D341Med (cell line): ENCODE data around the gene AGBL1.
"Not testable (repeated sequence)": the region's sequence is repeated elsewhere in the genome, so short reads cannot be mapped to it uniquely, and the experiment has no call there.

Source experiments
- DNase-seq: peaks from one replicate; pipeline ENCODE4 v3.0.0; 2012; ENCODE audit warnings: low spot score

AGBL1 gene

GRCh38 chr15:86403221-86403620 is 323.6 kb downstream of the AGBL1 start:
- DNase-seq, result no peak

- DNase-seq, result no peak
Measured at GRCh38 chr15:86403914-86404583, 324.4 kb downstream of the AGBL1 start.

- no peak for DNase-seq
Measured at GRCh38 chr15:86408261-86408660, 328.6 kb downstream of the AGBL1 start.

- DNase-seq, result no peak
Measured at GRCh38 chr15:86411916-86412315, 332.2 kb downstream of the AGBL1 start.

- no peak for DNase-seq
Measured at GRCh38 chr15:86413191-86413590, 333.5 kb downstream of the AGBL1 start.

GRCh38 chr15:86425746-86426145 is 346.1 kb downstream of the AGBL1 start:
- no peak for DNase-seq

GRCh38 chr15:86432861-86433260 is 353.2 kb downstream of the AGBL1 start:
- no peak for DNase-seq

GRCh38 chr15:86433983-86434382 is 354.3 kb downstream of the AGBL1 start:
- DNase-seq, result no peak

GRCh38 chr15:86439614-86440013 is 359.9 kb downstream of the AGBL1 start:
- DNase-seq, result no peak

- DNase-seq, result no peak
Measured at GRCh38 chr15:86444527-86444926, 364.9 kb downstream of the AGBL1 start.

GRCh38 chr15:86445579-86446252 is 366.0 kb downstream of the AGBL1 start:
- no peak for DNase-seq

GRCh38 chr15:86446253-86446640 is 366.6 kb downstream of the AGBL1 start:
- DNase-seq, result no peak

GRCh38 chr15:86465470-86466039 is 385.9 kb downstream of the AGBL1 start:
- not testable (repeated sequence) for DNase-seq

GRCh38 chr15:86481720-86482119 is 402.0 kb downstream of the AGBL1 start:
- no peak for DNase-seq

- no peak for DNase-seq
Measured at GRCh38 chr15:86483936-86484335, 404.3 kb downstream of the AGBL1 start.

GRCh38 chr15:86488046-86488445 is 408.4 kb downstream of the AGBL1 start:
- no peak for DNase-seq

GRCh38 chr15:86489981-86490380 is 410.3 kb downstream of the AGBL1 start:
- no peak for DNase-seq

- DNase-seq, result no peak
Measured at GRCh38 chr15:86491118-86491517, 411.4 kb downstream of the AGBL1 start.

- DNase-seq, result no peak
Measured at GRCh38 chr15:86493884-86494283, 414.2 kb downstream of the AGBL1 start.

GRCh38 chr15:86494475-86494874 is 414.8 kb downstream of the AGBL1 start:
- no peak for DNase-seq

GRCh38 chr15:86502301-86502700 is 422.6 kb downstream of the AGBL1 start:
- DNase-seq, result no peak

GRCh38 chr15:86505951-86506350 is 426.3 kb downstream of the AGBL1 start:
- no peak for DNase-seq

- no peak for DNase-seq
Measured at GRCh38 chr15:86506401-86506800, 426.7 kb downstream of the AGBL1 start.

GRCh38 chr15:86515625-86516024 is 436.0 kb downstream of the AGBL1 start:
- DNase-seq, result no peak
